Measurements from ENCODE around the gene UQCR10.

UQCR10 gene

DNA sequence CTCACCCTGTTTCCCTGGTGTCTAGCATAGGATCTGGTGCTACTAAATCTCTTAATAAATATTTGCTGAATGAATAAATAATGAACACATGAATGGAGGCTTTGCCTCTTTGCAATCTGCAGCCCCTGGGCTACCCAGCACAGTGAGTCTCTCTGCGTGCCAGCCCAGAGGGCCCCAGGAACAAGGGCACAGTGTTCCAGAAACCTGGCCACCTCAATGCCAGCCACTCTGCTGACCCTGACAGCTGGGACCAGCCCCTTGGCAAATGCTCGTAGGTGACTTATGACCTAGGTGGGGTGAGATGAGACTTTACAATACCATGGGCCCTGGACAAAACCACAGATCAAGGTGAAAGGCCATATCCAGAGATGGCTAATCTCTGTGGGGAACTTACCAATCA, 31.6 kb downstream of the UQCR10 start:
- peak in 1 of 4 experiments; percentile 5 for DNase-seq

- peak; percentile 93 to 97 (median 96) for DNase-seq
Measured at GRCh38 chr22:29799217-29799680, 32.1 kb downstream of the UQCR10 start.

DNA sequence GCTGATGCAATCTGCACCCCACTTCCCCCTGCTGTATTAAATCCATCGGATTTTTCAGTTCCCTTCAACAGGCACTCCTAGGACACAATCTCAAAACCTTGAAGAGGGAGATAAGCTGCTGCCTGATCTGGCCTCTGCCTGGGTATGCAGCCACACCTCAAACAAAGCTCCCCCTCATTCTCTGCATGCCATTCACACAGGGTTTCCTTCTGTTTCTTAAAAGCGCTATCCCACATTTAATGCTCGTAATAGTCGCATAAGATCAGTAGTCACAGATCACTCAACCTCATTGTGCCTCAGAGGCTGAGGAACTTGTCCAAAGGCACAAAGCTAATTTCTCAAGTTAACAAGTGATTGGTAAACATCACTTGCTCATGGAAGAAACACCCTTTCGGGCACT, 34.0 kb downstream of the UQCR10 start:
- DNase-seq = no peak

- no peak for DNase-seq
Measured at GRCh38 chr22:29801796-29802195, 34.6 kb downstream of the UQCR10 start.

DNA sequence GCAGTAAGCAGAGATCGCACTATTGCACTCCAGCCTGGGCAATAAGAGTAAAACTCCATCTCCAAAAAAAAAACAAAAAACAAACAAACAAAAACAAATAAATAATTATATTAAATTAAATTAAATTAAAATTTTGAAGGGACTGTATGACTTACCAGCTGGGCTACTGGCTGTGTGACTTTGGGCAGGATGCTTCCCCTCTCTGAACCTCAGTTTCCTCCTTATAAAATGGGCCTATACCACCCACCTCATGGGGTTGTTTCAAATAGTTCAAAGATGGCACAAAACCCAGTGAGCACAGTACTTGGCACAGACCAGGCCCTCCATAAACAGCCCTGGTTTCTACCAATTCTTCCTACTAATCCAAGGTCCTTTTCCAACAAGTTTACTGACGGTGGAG, 36.0 kb downstream of the UQCR10 start:
- no peak for DNase-seq

- no peak for DNase-seq
Measured at GRCh38 chr22:29804985-29805384, 37.8 kb downstream of the UQCR10 start.

DNA sequence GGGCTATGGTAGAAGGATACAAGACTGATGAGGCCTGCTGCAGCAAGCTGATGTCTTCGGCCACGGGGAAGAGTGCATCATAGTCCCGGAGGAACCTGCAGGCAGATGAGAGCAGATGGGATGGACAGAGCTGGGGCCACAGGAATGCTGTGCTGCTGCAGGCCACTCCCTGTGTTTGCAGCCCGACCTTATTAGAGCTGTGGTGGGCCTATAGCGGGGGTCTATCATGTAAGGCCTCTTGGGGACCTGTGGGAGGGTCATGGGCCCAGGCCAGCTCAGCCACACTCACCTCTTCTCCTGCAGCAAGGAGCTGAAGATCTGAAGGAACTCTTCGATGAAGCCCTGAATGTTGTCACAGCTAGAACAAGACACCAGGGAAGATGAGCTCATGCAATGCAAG, 39.0 kb downstream of the UQCR10 start:
- no peak for DNase-seq

DNA sequence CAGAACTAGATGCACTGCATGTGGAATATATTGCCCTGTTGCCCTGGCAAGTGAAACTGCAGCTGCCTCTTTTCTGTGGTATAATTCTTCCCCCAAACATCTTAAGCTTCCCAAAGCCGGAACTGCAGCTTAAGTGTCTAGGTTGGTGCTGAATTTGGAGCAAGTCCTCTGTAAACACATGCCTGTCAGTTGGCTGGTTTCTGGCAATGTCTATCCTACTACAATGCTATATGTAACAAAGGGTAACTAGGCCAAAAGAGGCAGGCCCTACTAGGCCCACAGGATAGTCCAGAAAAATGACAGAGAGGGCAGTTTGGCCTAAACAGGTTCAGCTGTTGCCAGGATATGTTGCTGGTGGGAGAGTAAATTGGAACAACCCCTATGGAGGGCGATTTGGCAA, 43.0 kb downstream of the UQCR10 start:
- no peak for DNase-seq

- DNase-seq = no peak
Measured at GRCh38 chr22:29811377-29811776, 44.2 kb downstream of the UQCR10 start.

- DNase-seq = no peak
Measured at GRCh38 chr22:29813126-29813525, 46.0 kb downstream of the UQCR10 start.

DNA sequence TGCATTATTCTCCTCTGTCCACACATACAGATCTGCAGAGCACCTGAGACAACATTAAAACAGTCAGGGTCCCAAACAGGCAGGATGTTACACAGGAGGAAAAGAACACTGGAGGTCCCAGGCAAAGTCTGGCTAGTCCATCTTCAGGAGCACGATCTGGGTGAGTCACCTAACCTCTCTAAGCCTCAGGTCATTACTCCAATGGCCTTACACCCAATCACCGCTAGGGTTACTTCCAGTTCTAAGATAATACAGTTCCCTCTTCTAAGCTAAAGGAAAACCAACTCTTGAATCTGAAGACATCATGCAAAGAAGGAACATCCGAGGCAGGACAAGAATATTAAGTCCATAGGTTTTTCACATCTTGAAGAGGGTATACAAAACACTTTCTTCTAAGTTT, 46.4 kb downstream of the UQCR10 start:
- no peak for DNase-seq

DNA sequence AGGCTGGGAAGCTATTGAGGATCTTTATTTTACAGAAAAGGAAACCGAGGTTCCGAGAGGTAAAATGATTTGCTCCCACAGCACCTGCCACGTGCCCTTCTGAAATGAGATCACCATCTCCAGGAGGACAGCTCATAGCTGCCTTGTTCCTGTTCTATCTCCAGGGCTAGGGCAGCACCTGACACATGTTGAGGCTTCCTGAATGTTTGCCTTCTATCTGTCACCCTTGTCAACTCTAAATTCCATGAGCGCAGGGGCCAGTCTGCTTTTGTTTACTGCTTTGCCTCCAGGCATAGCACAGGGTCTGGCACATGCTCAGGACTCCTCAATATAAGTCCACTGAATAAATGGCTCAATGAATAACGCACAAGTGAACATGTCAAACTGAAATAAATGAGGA, 46.8 kb downstream of the UQCR10 start:
- DNase-seq = no peak

DNA sequence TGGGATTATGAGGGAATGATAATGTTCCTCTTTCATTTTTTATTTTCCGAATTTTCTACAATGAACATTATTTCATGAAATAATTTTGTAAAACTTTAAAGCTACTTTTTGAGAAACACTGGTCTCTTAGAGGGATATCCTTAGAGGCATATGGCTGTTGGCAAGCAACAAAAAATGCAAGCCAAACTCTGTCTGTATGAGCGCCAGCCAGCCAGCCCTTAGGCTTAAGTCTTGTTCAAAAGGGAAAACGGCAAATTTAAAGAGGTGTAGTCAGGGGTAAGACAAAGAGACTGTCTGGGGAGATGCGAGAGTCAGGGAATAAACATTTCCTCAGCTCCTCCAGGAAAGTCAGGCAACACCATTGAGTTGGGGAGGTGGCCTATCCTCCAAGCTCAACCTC, 48.4 kb downstream of the UQCR10 start:
- DNase-seq = no peak

GRCh38 chr22:29816128-29816527, 49.0 kb downstream of the UQCR10 start:
- DNase-seq = no peak

DNA sequence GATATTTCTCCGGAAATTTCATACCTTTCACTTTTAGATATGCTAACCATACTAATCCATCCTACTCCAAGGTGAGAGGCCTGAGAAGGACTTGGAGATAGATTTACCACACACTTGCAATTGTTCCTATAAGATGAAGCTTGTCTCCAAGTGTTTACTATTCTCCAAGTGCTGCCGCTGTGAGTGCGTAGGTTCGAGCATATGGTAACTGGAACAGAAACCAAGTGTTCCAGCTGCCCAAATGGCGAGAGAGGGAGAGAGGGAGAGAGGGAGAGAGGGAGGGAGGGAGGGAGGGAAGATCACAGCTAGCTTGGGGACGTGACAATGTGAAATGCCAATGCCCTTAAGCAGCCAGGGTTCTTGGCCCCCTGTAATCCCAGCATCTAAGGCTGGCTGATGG, 49.4 kb downstream of the UQCR10 start:
- DNase-seq = no peak

DNA sequence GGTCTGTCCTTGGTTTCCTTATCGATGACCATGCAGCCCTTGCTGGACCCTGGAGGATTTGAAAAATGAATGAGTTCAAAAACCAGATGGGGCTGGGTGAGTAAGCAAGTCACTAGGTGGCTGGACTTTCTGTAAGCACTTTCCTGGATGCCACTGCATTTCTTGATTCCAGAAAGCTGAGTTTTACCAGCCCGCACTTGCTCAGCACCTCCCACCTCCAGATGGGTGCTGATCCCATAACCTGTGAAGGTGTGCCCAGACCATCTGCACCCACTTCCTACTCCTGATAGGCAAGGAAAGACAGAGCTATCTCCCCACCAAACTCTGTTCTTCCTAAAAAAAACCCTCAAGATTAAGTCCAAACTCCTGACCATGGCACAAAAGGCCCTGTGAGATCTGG, 49.8 kb downstream of the UQCR10 start:
- no peak for DNase-seq

DNA sequence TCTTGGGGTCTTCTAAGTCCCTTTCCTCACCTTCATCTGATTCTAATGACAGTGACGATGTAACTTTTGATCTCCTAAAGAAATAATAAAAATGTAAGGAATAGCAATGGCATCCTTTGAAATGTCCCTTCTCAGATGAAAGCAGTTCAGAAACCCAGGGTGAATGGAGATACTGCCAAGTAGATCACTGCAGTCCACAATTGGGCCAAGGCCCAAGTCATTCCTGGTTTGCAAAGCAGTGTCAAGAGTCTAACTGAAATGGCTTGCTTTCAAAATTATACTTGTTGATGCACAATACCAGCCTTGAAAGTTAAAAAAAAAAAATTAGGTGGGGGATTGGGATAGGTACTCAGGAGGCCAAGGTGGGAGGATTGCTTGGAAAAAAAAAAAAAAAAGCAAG, 50.6 kb downstream of the UQCR10 start:
- no peak for DNase-seq

DNA sequence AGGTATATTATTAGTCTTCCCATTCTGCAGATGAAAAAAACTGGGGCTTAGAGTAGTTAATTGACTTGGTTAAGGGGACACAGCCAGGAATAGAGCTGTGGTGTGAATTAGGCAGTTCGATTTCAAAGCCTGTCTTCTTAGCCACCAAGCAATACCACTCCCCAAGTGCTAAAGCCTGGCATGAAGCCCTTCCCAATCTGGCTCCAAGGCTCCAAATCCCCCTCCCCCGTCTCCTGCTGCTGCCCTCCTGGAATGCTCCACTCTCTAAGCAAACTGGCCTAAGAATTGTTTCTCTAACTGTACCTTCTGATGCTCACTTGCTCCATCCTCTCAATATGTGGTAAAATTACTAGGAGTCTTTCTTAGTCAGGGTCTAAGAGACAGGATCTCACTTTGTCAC, 52.3 kb downstream of the UQCR10 start:
- DNase-seq = no peak
